Stimulated activated naive B cell treated with anti-CD40 and anti-IgM and Interleukin-4, amounts not matched to agents 10 μg/mL and 1 μg/mL and 100 μg/mL, for 72 hours (primary cell): ENCODE results near the gene CDCA7L.
"Not testable (repeated sequence)": the region's sequence is repeated elsewhere in the genome, so short reads cannot be mapped to it uniquely, and the experiment has no call there.

Source experiments
- ATAC-seq, 2 donors: fragments of 150-1000 bp; cut with Tn5 transposase; replicated peaks; 2 replicates each; pipeline ENCODE4 v1.10.0; 2021; ENCODE audit warnings: moderate library complexity in 1 of 2
- DNase-seq: peaks from one replicate; pipeline ENCODE4 v3.0.0; 2021
- H3K27ac Mint-ChIP-seq: one replicate; pipeline ENCODE4 v1.8.0; 2022; ENCODE audit warnings: mild to moderate bottlenecking, mixed read lengths
- H3K27me3 Mint-ChIP-seq, 2 donors: one replicate each; pipeline ENCODE4 v1.8.0; 2022; ENCODE audit warnings: mixed read lengths in 2 of 2
- H3K36me3 Mint-ChIP-seq, 2 donors: one replicate each; pipeline ENCODE4 v1.8.0; 2022; ENCODE audit warnings: mixed read lengths in 2 of 2, mild to moderate bottlenecking in 1 of 2
- H3K4me1 Mint-ChIP-seq, 2 donors: one replicate each; pipeline ENCODE4 v1.8.0; 2022; ENCODE audit warnings: mixed read lengths in 2 of 2, mild to moderate bottlenecking in 1 of 2
- H3K4me3 Mint-ChIP-seq, 2 donors: one replicate each; pipeline ENCODE4 v1.8.0; 2022; ENCODE audit warnings: mild to moderate bottlenecking in 2 of 2, mixed read lengths in 2 of 2, moderate library complexity in 1 of 2
- H3K9me3 Mint-ChIP-seq, 2 donors: one replicate each; pipeline ENCODE4 v1.8.0; 2022; ENCODE audit warnings: mixed read lengths in 2 of 2, mild to moderate bottlenecking in 1 of 2

CDCA7L gene

DNA sequence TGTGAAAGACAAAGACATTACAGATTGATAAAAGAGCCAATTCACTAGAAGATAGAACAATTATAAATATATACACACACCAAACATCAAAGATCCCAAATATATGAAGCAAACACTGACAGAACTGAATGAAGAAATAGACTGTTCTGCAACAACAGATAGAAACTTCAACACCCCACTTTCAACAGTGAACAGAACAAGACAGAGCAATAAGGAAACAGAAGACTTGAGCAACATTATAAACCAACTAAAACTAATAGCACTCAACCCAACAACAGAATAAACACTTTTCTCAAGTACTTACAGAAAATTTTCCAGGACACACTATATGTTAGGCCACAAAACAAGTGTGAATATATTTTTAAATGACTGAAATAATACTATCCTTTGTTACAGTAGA, 10.9 kb downstream of the CDCA7L start:
- Mint-ChIP-seq H3K4me1 (peaks cover 38 to 88% of the 10 kb centered on the region in 2 donors), H3K27ac (peak overlapping the region; percentile 6), H3K27me3 (no peaks in the 10 kb centered on the region), H3K36me3 (peaks cover 33 to 56% of the 10 kb centered on the region in 2 donors), H3K4me3 (peak overlapping the region in 1 of 2 donors; percentile 3), H3K9me3 (peaks cover 3 to 14% of the 10 kb centered on the region in 2 donors)
- no peak for ATAC-seq
- DNase-seq = no peak

DNA sequence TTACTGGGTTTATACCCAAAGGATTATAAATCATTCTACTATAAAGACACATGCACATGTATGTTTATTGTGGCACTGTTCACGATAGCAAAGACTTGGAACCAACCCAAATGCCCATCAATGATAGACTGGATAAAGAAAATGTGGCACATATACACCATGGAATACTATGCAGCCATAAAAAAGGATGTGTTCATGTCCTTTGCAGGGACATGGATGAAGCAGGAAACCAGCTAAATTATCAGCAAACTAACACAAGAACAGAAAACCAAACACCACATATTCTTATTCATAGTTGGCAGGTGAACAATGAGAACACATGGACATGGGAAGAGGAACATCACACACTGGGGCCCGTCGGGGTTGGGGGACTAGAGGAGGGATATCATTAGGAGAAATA, 12.4 kb downstream of the CDCA7L start:
- not testable (repeated sequence) for H3K4me3 Mint-ChIP-seq, H3K27me3 Mint-ChIP-seq
- peaks cover 46 to 68% of the 10 kb centered on the region in 2 donors for H3K36me3 Mint-ChIP-seq

DNA sequence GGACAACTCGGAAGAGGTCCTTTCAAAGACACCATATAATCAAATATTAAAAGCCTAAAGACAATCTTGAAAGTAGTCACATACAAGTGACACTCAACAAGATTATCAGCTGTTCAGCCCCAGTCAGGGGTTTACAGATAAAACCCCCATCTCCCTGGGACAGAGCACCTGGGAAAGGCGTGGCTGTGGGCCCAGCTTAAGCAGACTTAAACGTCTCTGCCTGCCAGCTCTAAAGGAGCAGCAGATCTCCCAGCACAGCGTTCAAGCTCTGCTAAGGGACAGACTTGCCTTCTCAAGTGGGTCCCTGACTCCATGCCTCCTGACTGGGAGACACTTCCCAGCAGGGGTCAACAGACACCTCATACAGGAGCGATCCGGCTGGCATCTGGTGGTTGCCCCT, 18.0 kb downstream of the CDCA7L start:
- peaks cover 30 to 49% of the 10 kb centered on the region in 2 donors for H3K36me3 Mint-ChIP-seq
- ATAC-seq (no peak), DNase-seq (no peak)
- peaks cover 11 to 12% of the 10 kb centered on the region in 2 donors for H3K9me3 Mint-ChIP-seq
- peaks cover 42 to 84% of the 10 kb centered on the region in 2 donors for H3K4me1 Mint-ChIP-seq
- H3K27ac Mint-ChIP-seq = no peak overlapping the region
- H3K27me3 Mint-ChIP-seq = no peaks in the 10 kb centered on the region
- H3K4me3 Mint-ChIP-seq = no peak overlapping the region

More for the DNA sequence above, 12.4 kb downstream of the CDCA7L start:
- DNase-seq, H3K27ac Mint-ChIP-seq, ATAC-seq: not testable (repeated sequence)
- Mint-ChIP-seq H3K4me1 (peaks cover 44 to 88% of the 10 kb centered on the region in 2 donors), H3K9me3 (peaks cover 11 to 23% of the 10 kb centered on the region in 2 donors)

DNA sequence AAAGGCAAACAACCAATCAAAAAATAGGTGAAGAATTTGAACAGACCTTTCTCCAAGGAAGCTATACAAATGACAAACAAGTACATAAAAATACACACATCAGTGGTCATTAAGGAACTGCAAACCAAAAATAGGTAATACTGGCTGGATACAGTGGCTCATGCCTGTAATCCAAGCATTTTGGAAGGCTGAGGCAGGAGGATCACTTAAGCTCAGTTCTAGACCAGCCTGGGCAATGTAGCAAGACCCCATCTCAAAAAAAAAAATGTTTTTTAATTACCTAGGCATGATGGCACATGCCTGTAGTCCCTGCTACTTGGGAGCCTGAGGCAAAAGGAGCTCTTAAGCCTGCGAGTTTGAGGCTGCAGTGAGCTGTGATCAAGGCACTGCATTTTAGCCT, 19.3 kb downstream of the CDCA7L start:
- Mint-ChIP-seq H3K27ac (no peak overlapping the region), H3K27me3 (no peaks in the 10 kb centered on the region), H3K9me3 (peaks cover 11 to 12% of the 10 kb centered on the region in 2 donors), H3K4me3 (no peak overlapping the region), H3K4me1 (peaks cover 38 to 84% of the 10 kb centered on the region in 2 donors), H3K36me3 (peaks cover 30 to 44% of the 10 kb centered on the region in 2 donors)
- no peak for ATAC-seq
- no peak for DNase-seq

DNA sequence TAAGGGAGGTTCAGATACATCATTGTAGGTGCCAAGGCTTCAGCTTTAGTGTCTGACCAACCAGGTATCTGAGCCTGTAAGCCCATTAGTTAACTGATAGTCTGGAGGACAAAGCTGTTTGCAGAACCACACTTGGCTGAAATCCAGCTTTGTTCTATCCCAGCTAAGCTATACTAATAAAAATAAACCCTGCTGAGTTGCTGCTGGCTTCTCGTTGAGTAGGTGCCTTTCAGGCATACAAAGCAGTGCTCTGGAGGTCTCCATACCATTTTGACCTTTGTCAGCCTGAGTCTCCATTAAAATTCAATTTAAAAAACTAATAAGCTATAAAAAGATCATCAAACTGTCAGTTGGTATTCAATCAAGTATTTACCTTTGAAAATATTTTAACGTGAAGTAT, 22.0 kb downstream of the CDCA7L start:
- no peaks in the 10 kb centered on the region for H3K27me3 Mint-ChIP-seq
- H3K4me3 Mint-ChIP-seq = no peak overlapping the region
- H3K27ac Mint-ChIP-seq = no peak overlapping the region
- DNase-seq (no peak), ATAC-seq (no peak)
- peaks cover 12 to 21% of the 10 kb centered on the region in 2 donors for H3K36me3 Mint-ChIP-seq
- peaks cover 2 to 4% of the 10 kb centered on the region in 2 donors for H3K9me3 Mint-ChIP-seq
- peaks cover 36 to 78% of the 10 kb centered on the region in 2 donors for H3K4me1 Mint-ChIP-seq

DNA sequence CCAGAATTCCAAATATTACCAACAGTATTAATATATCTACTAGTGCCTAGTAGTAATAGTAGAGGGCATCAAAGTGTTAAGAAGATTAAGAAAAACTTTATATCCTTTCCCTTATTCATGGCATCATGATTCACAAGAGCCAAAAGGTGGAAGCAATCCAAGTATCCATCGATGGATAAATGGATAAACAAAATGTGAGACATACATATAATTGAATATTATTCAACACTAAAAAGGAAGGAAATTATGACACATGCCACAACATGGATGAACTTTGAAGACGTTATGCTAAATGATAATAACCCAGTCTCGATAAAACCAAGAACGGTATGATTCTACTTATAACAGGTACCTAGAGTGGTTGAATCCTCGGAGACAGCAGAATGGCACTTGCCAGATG, 23.1 kb downstream of the CDCA7L start:
- Mint-ChIP-seq H3K4me1 (peaks cover 32 to 76% of the 10 kb centered on the region in 2 donors), H3K4me3 (no peak overlapping the region), H3K27me3 (no peaks in the 10 kb centered on the region), H3K36me3 (peaks cover 5 to 17% of the 10 kb centered on the region in 2 donors), H3K9me3 (no peaks in the 10 kb centered on the region), H3K27ac (no peak overlapping the region)
- ATAC-seq (no peak), DNase-seq (no peak)

DNA sequence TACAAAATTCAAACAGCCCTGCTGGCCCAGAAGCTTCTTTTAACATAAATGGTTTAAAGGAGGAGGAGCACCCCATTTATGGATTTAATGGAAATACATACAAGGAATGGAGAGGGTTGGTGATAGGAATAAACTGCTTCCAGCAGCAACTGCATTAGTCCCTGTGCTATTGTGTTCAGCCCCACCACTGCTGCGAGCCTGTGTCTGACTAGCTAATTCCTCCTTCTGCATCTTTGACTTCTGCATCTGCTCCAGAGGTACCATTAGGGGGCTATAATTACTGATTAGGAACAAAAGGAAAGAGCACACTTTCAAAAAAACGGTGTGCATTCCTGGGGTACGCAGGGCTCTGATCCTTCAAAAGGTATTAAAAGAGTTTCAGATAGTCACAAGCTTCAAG, 24.8 kb downstream of the CDCA7L start:
- H3K9me3 Mint-ChIP-seq = no peaks in the 10 kb centered on the region
- peak overlapping the region; percentile 20 for H3K27ac Mint-ChIP-seq
- H3K4me3 Mint-ChIP-seq = no peak overlapping the region
- DNase-seq (no peak), ATAC-seq (no peak)
- peaks cover 26 to 68% of the 10 kb centered on the region in 2 donors for H3K4me1 Mint-ChIP-seq
- no peaks in the 10 kb centered on the region for H3K27me3 Mint-ChIP-seq
- peaks cover 4 to 19% of the 10 kb centered on the region in 2 donors for H3K36me3 Mint-ChIP-seq

DNA sequence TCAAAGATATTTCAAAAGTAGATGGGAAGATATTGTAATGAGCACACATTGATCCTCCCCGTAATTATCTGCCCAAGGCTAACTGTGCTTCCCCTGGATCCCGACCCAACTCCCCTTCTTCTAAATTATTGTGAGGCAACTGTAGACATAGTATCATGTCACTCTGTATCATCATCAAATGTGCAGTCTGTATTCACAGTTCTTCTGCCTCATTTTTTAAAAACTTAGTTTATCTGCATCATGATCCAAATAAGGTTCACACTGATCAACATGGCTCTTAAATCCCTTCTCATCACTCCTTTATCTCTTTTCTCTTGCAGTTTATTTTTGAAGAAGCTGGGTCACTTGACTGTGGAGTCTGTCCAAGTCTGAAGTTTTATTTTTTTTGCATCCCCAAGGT, 27.5 kb downstream of the CDCA7L start:
- H3K9me3 Mint-ChIP-seq = no peaks in the 10 kb centered on the region
- DNase-seq (no peak), ATAC-seq (no peak)
- H3K27ac Mint-ChIP-seq = no peak overlapping the region
- peaks cover 24 to 38% of the 10 kb centered on the region in 2 donors for H3K36me3 Mint-ChIP-seq
- no peak overlapping the region for H3K4me3 Mint-ChIP-seq
- H3K27me3 Mint-ChIP-seq = no peaks in the 10 kb centered on the region
- H3K4me1 Mint-ChIP-seq = peaks cover 38 to 66% of the 10 kb centered on the region in 2 donors

DNA sequence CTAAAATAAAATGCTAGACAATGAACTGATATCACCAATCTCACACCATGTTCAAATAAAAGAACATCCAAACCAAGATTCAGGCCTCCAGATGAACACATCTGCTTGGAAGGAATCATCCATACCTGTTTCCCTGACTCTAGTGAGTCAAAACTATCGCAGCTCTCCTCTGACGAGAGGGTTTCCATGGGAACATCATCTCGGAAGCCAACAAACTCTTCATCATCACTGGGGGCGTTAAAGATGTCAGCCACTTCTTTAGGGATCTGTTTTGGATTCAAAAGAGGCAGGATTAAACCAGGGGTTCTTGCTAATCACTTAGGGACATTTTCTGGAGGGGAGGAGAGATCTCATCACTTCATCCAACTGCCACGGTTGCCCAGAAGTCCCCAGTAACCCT, 29.1 kb downstream of the CDCA7L start:
- Mint-ChIP-seq H3K4me3 (no peak overlapping the region), H3K9me3 (no peaks in the 10 kb centered on the region), H3K27me3 (no peaks in the 10 kb centered on the region), H3K36me3 (peaks cover 31 to 47% of the 10 kb centered on the region in 2 donors), H3K4me1 (peaks cover 41 to 63% of the 10 kb centered on the region in 2 donors), H3K27ac (no peak overlapping the region)
- no peak for DNase-seq
- ATAC-seq = no peak

DNA sequence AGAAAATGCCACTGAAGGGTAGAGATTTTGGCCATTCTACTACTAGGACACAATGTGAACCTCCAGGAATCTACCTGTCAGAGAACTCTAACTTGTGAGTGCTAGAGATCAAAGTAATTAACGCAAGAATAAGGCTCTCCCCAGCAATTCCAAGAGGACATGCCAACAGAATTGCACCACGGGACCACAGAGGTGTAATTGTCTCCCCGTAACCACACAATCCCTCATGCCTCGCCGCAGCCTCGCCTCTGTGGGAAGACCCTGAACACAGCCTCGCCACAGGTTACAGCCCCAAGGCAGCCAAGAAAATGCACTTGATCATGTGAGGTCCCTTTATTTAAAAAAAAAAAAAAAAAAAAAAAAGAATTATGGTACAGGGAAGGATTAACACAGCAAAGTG, 29.5 kb downstream of the CDCA7L start:
- ATAC-seq (no peak), DNase-seq (no peak)
- no peaks in the 10 kb centered on the region for H3K9me3 Mint-ChIP-seq
- H3K27ac Mint-ChIP-seq = no peak overlapping the region
- no peaks in the 10 kb centered on the region for H3K27me3 Mint-ChIP-seq
- H3K4me1 Mint-ChIP-seq = peaks cover 40 to 63% of the 10 kb centered on the region in 2 donors
- no peak overlapping the region for H3K4me3 Mint-ChIP-seq
- H3K36me3 Mint-ChIP-seq = peaks cover 33 to 50% of the 10 kb centered on the region in 2 donors

DNA sequence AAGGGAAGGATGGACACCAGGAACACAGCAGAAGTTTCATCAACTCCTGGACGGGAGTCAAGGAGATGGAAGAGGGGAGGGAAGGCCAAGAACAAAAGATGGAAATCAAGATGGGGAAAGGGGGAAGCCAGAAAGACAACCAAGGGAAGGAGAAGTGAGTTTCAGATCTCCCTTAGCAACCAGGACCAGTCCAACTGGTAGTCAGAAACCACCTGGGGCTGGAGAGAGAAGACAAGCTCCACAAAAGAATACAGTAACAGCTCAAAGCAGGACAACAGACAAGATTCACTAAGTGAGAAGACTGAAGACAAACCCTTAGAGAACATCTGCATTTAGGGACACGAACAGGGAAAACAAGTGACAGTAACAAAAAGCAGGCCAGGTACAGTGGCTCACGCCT, 30.6 kb downstream of the CDCA7L start:
- no peaks in the 10 kb centered on the region for H3K27me3 Mint-ChIP-seq
- H3K36me3 Mint-ChIP-seq = peaks cover 33 to 50% of the 10 kb centered on the region in 2 donors
- H3K4me3 Mint-ChIP-seq = no peak overlapping the region
- no peaks in the 10 kb centered on the region for H3K9me3 Mint-ChIP-seq
- ATAC-seq (no peak), DNase-seq (no peak)
- H3K27ac Mint-ChIP-seq = peak overlapping the region; percentile 70
- H3K4me1 Mint-ChIP-seq = peaks cover 35 to 57% of the 10 kb centered on the region in 2 donors

DNA sequence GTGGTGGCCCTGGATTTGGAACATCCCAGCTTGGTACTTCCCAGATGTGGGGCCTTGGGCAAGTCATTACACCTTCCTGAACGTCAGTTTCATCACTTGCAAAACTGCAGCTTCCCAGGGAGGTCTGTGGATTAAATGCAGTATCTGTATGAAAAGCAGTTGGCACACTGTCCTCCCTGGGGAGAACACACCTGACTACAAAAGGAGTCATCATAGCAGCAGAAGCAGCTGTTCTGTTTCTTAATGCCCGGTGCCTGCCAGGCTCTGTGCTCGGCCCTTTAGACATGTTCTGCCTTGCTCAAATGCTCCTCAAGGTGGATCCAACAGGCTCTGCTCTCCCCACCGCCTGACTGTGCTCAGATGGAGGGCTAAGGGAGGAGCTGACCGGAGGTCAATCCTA, 31.0 kb downstream of the CDCA7L start:
- DNase-seq = no peak
- Mint-ChIP-seq H3K4me3 (no peak overlapping the region), H3K36me3 (peaks cover 33 to 51% of the 10 kb centered on the region in 2 donors), H3K27me3 (no peaks in the 10 kb centered on the region), H3K4me1 (peaks cover 34 to 54% of the 10 kb centered on the region in 2 donors), H3K27ac (no peak overlapping the region), H3K9me3 (no peaks in the 10 kb centered on the region)
- ATAC-seq = peak in 1 of 2 donors; percentile 32

DNA sequence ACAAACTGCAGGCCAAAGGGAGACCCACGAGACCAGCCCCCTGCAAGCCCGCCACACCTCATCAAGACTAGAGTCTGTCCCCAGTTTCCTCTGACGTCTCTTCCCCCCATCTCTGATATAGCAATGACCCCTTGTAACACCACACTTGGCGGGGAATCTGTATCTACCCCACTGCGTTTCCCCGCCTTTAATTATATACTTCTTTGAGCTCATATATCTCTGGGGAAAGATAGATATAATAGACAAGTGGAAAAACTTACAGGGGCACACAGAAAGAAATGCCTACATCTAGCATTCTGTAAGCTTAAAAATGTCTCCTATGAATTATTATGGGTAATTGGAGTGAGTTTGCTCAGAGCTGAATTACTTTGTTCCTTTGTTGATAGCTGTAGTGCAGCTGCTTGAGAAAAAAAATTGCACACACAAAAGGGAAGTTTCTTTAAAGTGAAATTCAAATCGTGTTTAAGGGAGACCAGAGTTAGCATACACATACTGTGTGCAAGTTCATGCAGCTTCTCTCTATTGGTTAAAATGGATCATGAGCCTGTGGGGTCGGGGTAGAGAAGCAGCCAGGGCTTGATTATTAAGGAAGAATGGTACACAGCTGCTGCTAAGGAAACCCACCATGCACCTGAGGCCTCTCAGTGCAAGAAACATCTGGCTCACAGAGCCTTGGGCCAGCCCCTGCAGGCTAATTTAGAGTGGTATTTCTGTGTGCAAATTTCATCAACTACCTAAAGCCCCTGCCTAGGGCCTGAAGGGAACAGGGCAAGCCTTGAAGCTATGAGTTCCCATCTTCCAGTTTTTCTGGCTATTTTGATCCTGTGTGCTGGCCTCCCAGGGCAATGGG, 32.5 kb downstream of the CDCA7L start:
- H3K36me3 Mint-ChIP-seq = peaks cover 43 to 62% of the 10 kb centered on the region in 2 donors
- peak; percentile 70 to 81 for ATAC-seq
- peak overlapping the region; percentile 33 for H3K27ac Mint-ChIP-seq

DNA sequence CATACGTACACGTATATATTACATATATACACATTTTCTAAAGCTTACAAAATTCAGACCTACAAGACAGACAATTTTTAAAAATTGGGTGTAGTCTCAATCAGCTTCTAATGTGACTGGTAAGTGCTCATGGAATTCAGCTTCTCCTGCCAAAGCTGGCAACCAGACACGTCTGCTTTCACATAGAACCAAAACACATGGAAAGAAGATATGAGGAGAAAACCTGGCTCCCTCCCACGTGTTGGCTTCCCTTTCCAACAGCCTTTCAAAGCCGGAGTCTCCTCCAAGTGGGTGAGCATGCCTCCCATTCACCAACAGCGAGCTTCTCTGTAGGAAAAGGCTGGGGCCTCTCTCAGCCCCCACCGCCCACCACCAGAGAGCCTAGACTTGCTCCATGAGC, 33.4 kb downstream of the CDCA7L start:
- DNase-seq = no peak
- no peak for ATAC-seq
- Mint-ChIP-seq H3K4me1 (peaks cover 26 to 47% of the 10 kb centered on the region in 2 donors), H3K4me3 (no peak overlapping the region), H3K36me3 (peaks cover 45 to 64% of the 10 kb centered on the region in 2 donors), H3K27me3 (no peaks in the 10 kb centered on the region), H3K9me3 (no peaks in the 10 kb centered on the region), H3K27ac (no peak overlapping the region)

More for the DNA sequence above, 32.5 kb downstream of the CDCA7L start:
- Mint-ChIP-seq H3K9me3 (no peaks in the 10 kb centered on the region), H3K27me3 (no peaks in the 10 kb centered on the region), H3K4me3 (no peak overlapping the region), H3K4me1 (peaks cover 27 to 49% of the 10 kb centered on the region in 2 donors)
- DNase-seq = no peak

DNA sequence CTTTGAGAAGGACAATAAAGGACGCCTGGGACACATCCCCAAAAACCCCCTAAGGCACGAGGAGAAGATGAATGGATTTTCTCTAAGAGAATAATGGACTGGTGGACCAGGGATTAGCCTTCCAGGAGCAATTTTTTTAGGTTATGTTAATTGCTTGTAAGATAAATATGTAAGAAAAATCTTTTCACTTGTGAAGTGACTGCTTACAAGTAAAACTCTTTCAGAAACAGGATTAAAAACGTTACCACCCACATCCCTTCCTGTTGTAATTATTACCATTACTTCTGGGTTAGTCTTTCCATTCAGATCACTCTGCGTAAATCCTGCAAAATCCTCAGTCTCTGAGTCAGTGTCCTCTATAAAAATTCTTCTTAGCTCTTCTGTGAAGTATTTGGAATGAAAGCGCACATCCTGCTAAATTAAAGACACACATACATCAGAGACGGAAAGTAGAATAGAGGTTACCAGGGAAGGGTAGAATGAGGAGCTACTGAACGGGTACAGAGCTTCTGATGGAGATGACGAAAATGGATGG, 34.3 kb downstream of the CDCA7L start:
- DNase-seq (no peak), ATAC-seq (no peak)
- H3K36me3 Mint-ChIP-seq = peaks cover 45 to 62% of the 10 kb centered on the region in 2 donors
- no peak overlapping the region for H3K27ac Mint-ChIP-seq
- H3K4me3 Mint-ChIP-seq = no peak overlapping the region
- peaks cover 26 to 47% of the 10 kb centered on the region in 2 donors for H3K4me1 Mint-ChIP-seq
- H3K27me3 Mint-ChIP-seq = no peaks in the 10 kb centered on the region
- no peaks in the 10 kb centered on the region for H3K9me3 Mint-ChIP-seq
